Parathyroid adenoma (tissue), 2 donors: Measurements from ENCODE around the gene CHN1.
A peak's percentile ranks its signal among the peaks of the same experiment; 100 is the strongest.

Source experiments
- H2AFZ ChIP-seq: fragments of 300-600 bp; sonication (generic); one replicate; pipeline ENCODE4 v1.7.0; 2017; ENCODE audit warnings: antibody characterized with exemption, mild to moderate bottlenecking
- H3K27ac ChIP-seq: fragments of 300-600 bp; sonication (generic); one replicate; pipeline ENCODE4 v1.7.0; 2017
- H3K27me3 ChIP-seq: fragments of 300-600 bp; sonication (generic); one replicate; pipeline ENCODE4 v1.7.0; 2017; ENCODE audit warnings: low read length; ENCODE audit not compliant: control insufficient read depth, insufficient read depth
- H3K36me3 ChIP-seq: fragments of 300-600 bp; sonication (generic); one replicate; pipeline ENCODE4 v1.7.0; 2017; ENCODE audit warnings: low read length; ENCODE audit not compliant: control insufficient read depth, insufficient read depth
- H3K4me1 ChIP-seq: fragments of 300-600 bp; sonication (generic); one replicate; pipeline ENCODE4 v1.7.0; 2017; ENCODE audit warnings: control low read depth
- H3K4me2 ChIP-seq: fragments of 300-600 bp; sonication (generic); one replicate; pipeline ENCODE4 v1.7.0; 2017; ENCODE audit warnings: low read length
- H3K4me3 ChIP-seq: fragments of 300-600 bp; sonication (generic); one replicate; pipeline ENCODE4 v1.7.0; 2017; ENCODE audit warnings: low read depth, low read length
- H3K79me2 ChIP-seq: fragments of 300-600 bp; sonication (generic); one replicate; pipeline ENCODE4 v1.7.0; 2017; ENCODE audit warnings: control low read depth
- H3K9ac ChIP-seq: fragments of 300-600 bp; sonication (generic); one replicate; pipeline ENCODE4 v1.7.0; 2017; ENCODE audit warnings: mild to moderate bottlenecking
- H3K9me3 ChIP-seq: fragments of 300-600 bp; sonication (generic); one replicate; pipeline ENCODE4 v1.7.0; 2017; ENCODE audit warnings: low read length; ENCODE audit not compliant: control insufficient read depth
- CTCF ChIP-seq: fragments of 300-600 bp; sonication (generic); IDR thresholded peaks from one replicate; pipeline ENCODE4 v1.7.0; 2017; ENCODE audit warnings: antibody characterized with exemption, mild to moderate bottlenecking
- donor health status: primary hyperparathyroidism.

Gene CHN1

GRCh38 chr2:174984561-174984960 is 20.6 kb downstream of the CHN1 start:
- H3K27ac ChIP-seq = peak overlapping the region; percentile 34
- no peak for TF ChIP-seq CTCF

GRCh38 chr2:174981331-174981730 is 23.9 kb downstream of the CHN1 start:
- Histone ChIP-seq H3K4me1 (peaks cover 34% of the 10 kb centered on the region), H2AFZ (no peak overlapping the region), H3K4me2 (no peak overlapping the region), H3K36me3 (no peaks in the 10 kb centered on the region), H3K9me3 (no peaks in the 10 kb centered on the region), H3K9ac (no peak overlapping the region), H3K27ac (no peak overlapping the region), H3K79me2 (peaks cover 20% of the 10 kb centered on the region), H3K27me3 (no peaks in the 10 kb centered on the region), H3K4me3 (no peak overlapping the region)
- no peak for TF ChIP-seq CTCF

More at GRCh38 chr2:174984561-174984960, 20.6 kb downstream of the CHN1 start:
- Histone ChIP-seq H3K4me1 (peaks cover 11% of the 10 kb centered on the region), H3K27me3 (no peaks in the 10 kb centered on the region), H3K79me2 (peaks cover 25% of the 10 kb centered on the region), H3K4me3 (no peak overlapping the region), H3K4me2 (no peak overlapping the region), H3K9me3 (no peaks in the 10 kb centered on the region), H3K9ac (no peak overlapping the region), H3K36me3 (no peaks in the 10 kb centered on the region), H2AFZ (peak overlapping the region; percentile 5)

GRCh38 chr2:174979996-174980395 is 25.2 kb downstream of the CHN1 start:
- no peaks in the 10 kb centered on the region for H3K9me3 ChIP-seq
- H3K79me2 ChIP-seq = peaks cover 15% of the 10 kb centered on the region
- H3K36me3 ChIP-seq = no peaks in the 10 kb centered on the region
- H3K27ac ChIP-seq = peak overlapping the region; percentile 8
- no peak overlapping the region for H2AFZ ChIP-seq
- no peak overlapping the region for H3K4me3 ChIP-seq
- H3K9ac ChIP-seq = no peak overlapping the region
- H3K27me3 ChIP-seq = no peaks in the 10 kb centered on the region
- peaks cover 34% of the 10 kb centered on the region for H3K4me1 ChIP-seq
- no peak for TF ChIP-seq CTCF
- no peak overlapping the region for H3K4me2 ChIP-seq

GRCh38 chr2:174977364-174977763 is 27.8 kb downstream of the CHN1 start:
- Histone ChIP-seq H3K79me2 (peaks cover 15% of the 10 kb centered on the region), H2AFZ (no peak overlapping the region), H3K36me3 (no peaks in the 10 kb centered on the region), H3K9me3 (no peaks in the 10 kb centered on the region), H3K27ac (peak overlapping the region; percentile 2), H3K4me2 (no peak overlapping the region), H3K4me1 (peaks cover 40% of the 10 kb centered on the region), H3K4me3 (no peak overlapping the region), H3K27me3 (no peaks in the 10 kb centered on the region), H3K9ac (no peak overlapping the region)
- TF ChIP-seq CTCF = no peak

- no peak overlapping the region for H3K9ac ChIP-seq
- H2AFZ ChIP-seq = no peak overlapping the region
- H3K27ac ChIP-seq = peak overlapping the region; percentile 59
- H3K4me3 ChIP-seq = no peak overlapping the region
- H3K9me3 ChIP-seq = no peaks in the 10 kb centered on the region
- peaks cover 52% of the 10 kb centered on the region for H3K4me1 ChIP-seq
- TF ChIP-seq CTCF = no peak
- peaks cover 21% of the 10 kb centered on the region for H3K79me2 ChIP-seq
- no peaks in the 10 kb centered on the region for H3K36me3 ChIP-seq
- H3K27me3 ChIP-seq = no peaks in the 10 kb centered on the region
- peak overlapping the region; percentile 55 for H3K4me2 ChIP-seq
Observed at GRCh38 chr2:174974131-174974530, 31.1 kb downstream of the CHN1 start.
